Measurements from ENCODE around the gene TRPV6.

- no peak for TF ChIP-seq CTCF (IDR thresholded peaks at IDR 0.05)
- TF ChIP-seq POLR2A (IDR thresholded peaks at IDR 0.05) = no peak
Observed at GRCh38 chr7:142916508-142916907, 31.0 kb upstream of the TRPV6 start.

Measured in thyroid gland (tissue), 4 donors.